Panc1 (cell line): ENCODE measurements around the gene PSMD12.

Experiments used
- CTCF ChIP-seq: fragments of 450-650 bp; IDR thresholded peaks from 2 replicates; pipeline ENCODE4 v1.5.1; 2017; ENCODE audit warnings: mild to moderate bottlenecking
- POLR2AphosphoS5 ChIP-seq: IDR thresholded peaks from 2 replicates; pipeline ENCODE4 v1.6.1; 2012; ENCODE audit warnings: mild to moderate bottlenecking, low read depth, low read length, moderate library complexity

GRCh38 chr17:67401598-67402504 lies 35.5 kb upstream of the PSMD12 start:
- TF ChIP-seq CTCF (no peak), POLR2AphosphoS5 (no peak)
